Uterus (tissue), 4 donors: Measurements from ENCODE around the gene WBP2. TPM values are rescaled to one million over a fixed set of nuclear protein-coding genes. Genes with fewer than 3 reads are reported as not detected.
A peak's percentile ranks its signal among the peaks of the same experiment; 100 is the strongest.

Source experiments
- DNase-seq, 2 donors: peaks; one replicate each; pipeline ENCODE4 v3.0.0-alpha.2; 2019 to 2020
- H3K27ac ChIP-seq, 2 donors: fragments of 200-600 bp; sonication (generic); 1 replicate in 1 of 2; 2 replicates in 1 of 2; pipeline ENCODE4 v1.5.1; 2016 to 2018
- H3K27me3 ChIP-seq, 2 donors: fragments of 200-600 bp; sonication (generic); one replicate each; pipeline ENCODE4 v1.5.1; 2018 to 2019; ENCODE audit warnings: control low read depth in 1 of 2
- H3K36me3 ChIP-seq, 2 donors: fragments of 200-600 bp; sonication (generic); one replicate each; pipeline ENCODE4 v1.5.1; 2019; ENCODE audit warnings: control low read depth in 1 of 2
- H3K4me1 ChIP-seq, 2 donors: fragments of 200-600 bp; sonication (generic); one replicate each; pipeline ENCODE4 v1.5.1; 2018 to 2019; ENCODE audit warnings: control low read depth in 1 of 2
- H3K4me3 ChIP-seq, 2 donors: fragments of 200-600 bp; sonication (generic); 1 replicate in 1 of 2; 2 replicates in 1 of 2; pipeline ENCODE4 v1.5.1; 2018 to 2019; ENCODE audit warnings: mild to moderate bottlenecking in 1 of 2
- H3K9me3 ChIP-seq, 2 donors: fragments of 200-600 bp; sonication (generic); one replicate each; pipeline ENCODE4 v1.5.1; 2019; ENCODE audit warnings: control low read depth in 1 of 2
- CTCF ChIP-seq, 4 experiments: fragments of 200-600 bp in 2 of 4; fragments of 450-650 bp in 2 of 4; sonication (generic) in 2 of 4; IDR thresholded peaks; one replicate each; pipeline ENCODE4 v1.5.1; 2016 to 2019; ENCODE audit warnings: antibody characterized with exemption in 4 of 4, mild to moderate bottlenecking in 2 of 4, moderate library complexity in 1 of 4
- POLR2A ChIP-seq, 2 donors: fragments of 450-650 bp; IDR thresholded peaks; one replicate each; pipeline ENCODE4 v1.6.1; 2016; ENCODE audit warnings: antibody characterized with exemption in 2 of 2, mild to moderate bottlenecking in 1 of 2, moderate library complexity in 1 of 2
- intact Hi-C: fragments of 100-400 bp; cut with DNase I; formaldehyde crosslinking; loops from one replicate; pipeline ENCODE4 v1.15.1; 2023; ENCODE audit warnings: low total_unique reads
- total RNA-seq, 4 donors: library from RNA; depleted of rRNA in 3 of 4; stranded (reverse); fragments of >200 nt in 3 of 4; gene quantifications; one replicate each; pipeline versions ENCODE4 v1.1.0 to v1.2.4, GENCODE V29; 2014 to 2023
- donor health status: DM: yes; HTN: yes; CAD: no.

Gene WBP2
- total RNA-seq, 4 donors from 2014 or later: 19.7 to 115 (median 34.5) TPM

- Histone ChIP-seq H3K27me3 (no peaks in the 10 kb centered on the region), H3K9me3 (no peaks in the 10 kb centered on the region), H3K4me3 (no peak overlapping the region), H3K36me3 (no peaks in the 10 kb centered on the region), H3K4me1 (peaks cover 4 to 14% of the 10 kb centered on the region in 2 donors), H3K27ac (peak overlapping the region; percentile 44 to 48)
- intact Hi-C loops: loop anchor here (10.0 kb wide), 1 partner anchor 47 kb away; the partner anchor contains the start of gene TRIM65
- TF ChIP-seq CTCF (IDR thresholded peaks at IDR 0.05) (no peak), POLR2A (IDR thresholded peaks at IDR 0.05) (no peak)
- DNase-seq: no peak
Observed at GRCh38 chr17:75847614-75848522, 7.3 kb downstream of the WBP2 start.

GRCh38 chr17:75846692-75847613 is 8.2 kb downstream of the WBP2 start:
- Histone ChIP-seq H3K27ac (peak overlapping the region; percentile 44 to 47), H3K9me3 (no peaks in the 10 kb centered on the region), H3K4me3 (no peak overlapping the region), H3K36me3 (no peaks in the 10 kb centered on the region), H3K27me3 (no peaks in the 10 kb centered on the region), H3K4me1 (peaks cover 4 to 14% of the 10 kb centered on the region in 2 donors)
- TF ChIP-seq CTCF (IDR thresholded peaks at IDR 0.05): no peak
- no peak for TF ChIP-seq POLR2A (IDR thresholded peaks at IDR 0.05)
- no peak for DNase-seq
- intact Hi-C loops: loop anchor here (10.0 kb wide), 1 partner anchor 48 kb away; the partner anchor contains the start of gene TRIM65

- H3K27ac ChIP-seq: peak overlapping the region; percentile 47 to 48
- no peaks in the 10 kb centered on the region for H3K27me3 ChIP-seq
- no peaks in the 10 kb centered on the region for H3K9me3 ChIP-seq
- H3K36me3 ChIP-seq: no peaks in the 10 kb centered on the region
- no peak for DNase-seq
- intact Hi-C loops: loop anchor here (10.0 kb wide), 1 partner anchor 49 kb away; the partner anchor contains the start of gene TRIM65
- no peak overlapping the region for H3K4me3 ChIP-seq
- no peak for TF ChIP-seq CTCF (IDR thresholded peaks at IDR 0.05)
- TF ChIP-seq POLR2A (IDR thresholded peaks at IDR 0.05): no peak
- H3K4me1 ChIP-seq: peaks cover 4 to 14% of the 10 kb centered on the region in 2 donors
Observed at GRCh38 chr17:75845933-75846691, 9.0 kb downstream of the WBP2 start.

GRCh38 chr17:75845058-75845711 is 9.9 kb downstream of the WBP2 start:
- Histone ChIP-seq H3K27me3 (no peaks in the 10 kb centered on the region), H3K4me1 (peaks cover 4 to 14% of the 10 kb centered on the region in 2 donors), H3K27ac (peak overlapping the region; percentile 47 to 48), H3K36me3 (no peaks in the 10 kb centered on the region), H3K9me3 (no peaks in the 10 kb centered on the region), H3K4me3 (no peak overlapping the region)
- TF ChIP-seq CTCF (IDR thresholded peaks at IDR 0.05) (peak; percentile 37 to 75 (median 65)), POLR2A (IDR thresholded peaks at IDR 0.05) (no peak)
- DNase-seq: peak; percentile 62 to 69
- intact Hi-C loops: loop anchor here (10.0 kb wide), 1 partner anchor 50 kb away; the partner anchor contains the start of gene TRIM65
